ENCODE measurements around the gene TTC38. TPM values are rescaled to one million over a fixed set of nuclear protein-coding genes. Genes with fewer than 3 reads are reported as not detected.

Gene TTC38
- polyA plus RNA-seq, 1 experiment: 26.6 TPM

DNA sequence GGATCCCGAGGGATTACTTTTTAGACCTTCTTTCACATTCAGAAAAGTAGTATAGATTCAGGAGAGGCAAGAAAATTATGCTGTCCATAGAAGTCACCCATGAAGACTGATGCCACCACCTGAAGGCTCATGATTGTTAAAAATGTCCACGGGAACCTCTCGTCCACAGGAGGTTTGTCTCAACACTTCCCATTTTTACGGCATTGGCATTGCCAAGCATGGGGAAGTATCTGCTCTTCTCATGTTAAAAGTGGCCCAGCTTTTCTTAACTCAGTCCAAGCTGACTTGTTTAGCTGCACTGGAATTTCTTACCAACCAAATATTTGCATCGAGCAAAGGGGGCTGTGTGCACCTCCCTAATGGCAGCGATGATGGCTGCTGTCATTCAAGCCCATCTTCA lies 27.3 kb upstream of the TTC38 start:
- POLR2A ChIA-PET: no interaction called here
- Histone ChIP-seq H3K27me3 (ENCODE audit: control insufficient read depth, insufficient read depth, low read length) (no peaks in the 10 kb centered on the region), H3K36me3 (ENCODE audit: control insufficient read depth, insufficient read depth, low read length) (peaks cover 13% of the 10 kb centered on the region), H3K4me3 (ENCODE audit: low read depth, low read length) (no peak overlapping the region)
- DNase-seq (ENCODE audit: low read depth): no peak
- CTCF ChIA-PET: no interaction called here
- TF ChIP-seq, protein P1, sequence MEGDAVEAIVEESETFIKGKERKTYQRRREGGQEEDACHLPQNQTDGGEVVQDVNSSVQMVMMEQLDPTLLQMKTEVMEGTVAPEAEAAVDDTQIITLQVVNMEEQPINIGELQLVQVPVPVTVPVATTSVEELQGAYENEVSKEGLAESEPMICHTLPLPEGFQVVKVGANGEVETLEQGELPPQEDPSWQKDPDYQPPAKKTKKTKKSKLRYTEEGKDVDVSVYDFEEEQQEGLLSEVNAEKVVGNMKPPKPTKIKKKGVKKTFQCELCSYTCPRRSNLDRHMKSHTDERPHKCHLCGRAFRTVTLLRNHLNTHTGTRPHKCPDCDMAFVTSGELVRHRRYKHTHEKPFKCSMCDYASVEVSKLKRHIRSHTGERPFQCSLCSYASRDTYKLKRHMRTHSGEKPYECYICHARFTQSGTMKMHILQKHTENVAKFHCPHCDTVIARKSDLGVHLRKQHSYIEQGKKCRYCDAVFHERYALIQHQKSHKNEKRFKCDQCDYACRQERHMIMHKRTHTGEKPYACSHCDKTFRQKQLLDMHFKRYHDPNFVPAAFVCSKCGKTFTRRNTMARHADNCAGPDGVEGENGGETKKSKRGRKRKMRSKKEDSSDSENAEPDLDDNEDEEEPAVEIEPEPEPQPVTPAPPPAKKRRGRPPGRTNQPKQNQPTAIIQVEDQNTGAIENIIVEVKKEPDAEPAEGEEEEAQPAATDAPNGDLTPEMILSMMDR (IDR thresholded peaks at IDR 0.05; ENCODE audit: insufficient read depth, low read depth, low read length): no peak

DNA sequence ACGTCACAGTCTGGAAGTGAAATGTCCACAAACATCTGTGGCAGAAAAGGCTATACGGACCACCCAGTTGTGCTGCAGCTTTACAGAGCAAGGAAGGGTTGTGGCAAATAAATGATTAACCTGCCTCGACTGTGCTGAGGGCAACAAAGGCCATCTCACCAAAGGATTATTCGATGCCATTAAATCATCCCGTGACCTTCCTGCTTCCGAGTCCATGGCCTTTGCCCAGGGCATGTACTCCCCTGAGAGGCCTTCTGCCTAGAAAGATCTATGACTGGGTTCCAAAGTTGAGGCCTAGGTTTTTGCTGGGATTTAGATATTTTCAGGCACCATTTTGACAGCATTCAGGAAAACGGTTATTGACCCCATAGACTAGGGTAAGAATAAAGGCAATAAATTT lies 26.9 kb upstream of the TTC38 start:
- TF ChIP-seq, protein P1 (IDR thresholded peaks at IDR 0.05; ENCODE audit: insufficient read depth, low read depth, low read length): no peak
- POLR2A ChIA-PET: no interaction called here
- no peak for DNase-seq (ENCODE audit: low read depth)
- Histone ChIP-seq H3K36me3 (ENCODE audit: control insufficient read depth, insufficient read depth, low read length) (peaks cover 13% of the 10 kb centered on the region), H3K27me3 (ENCODE audit: control insufficient read depth, insufficient read depth, low read length) (no peaks in the 10 kb centered on the region), H3K4me3 (ENCODE audit: low read depth, low read length) (no peak overlapping the region)
- CTCF ChIA-PET: no interaction called here

DNA sequence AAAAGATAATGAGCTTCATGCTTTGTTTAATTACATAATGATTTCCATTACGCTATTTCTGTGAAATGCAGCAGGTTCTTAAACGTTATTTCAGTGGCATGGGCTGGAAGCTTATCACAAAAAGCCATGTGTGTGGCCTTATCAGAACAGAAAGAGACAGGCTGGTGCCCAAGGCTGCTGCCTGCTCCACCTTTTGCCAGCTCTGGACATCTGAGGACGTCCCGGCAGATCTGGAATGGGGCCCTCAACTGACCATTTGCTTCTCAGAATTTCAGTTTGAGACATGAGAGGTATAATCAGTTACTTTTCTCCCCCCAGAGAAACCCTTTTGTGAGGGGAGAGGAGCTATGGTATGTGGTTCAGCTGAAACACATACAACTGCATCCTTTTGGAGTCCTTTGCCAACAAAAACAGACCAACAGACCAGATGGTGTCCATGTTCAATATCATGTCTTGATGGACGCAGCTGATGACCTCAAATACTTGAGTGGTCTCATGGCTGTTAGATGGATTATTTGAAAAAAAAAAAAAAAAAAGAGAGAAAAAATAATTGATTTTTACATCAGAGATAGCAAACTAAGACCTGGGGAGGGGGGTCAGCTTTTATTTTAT lies 26.3 kb upstream of the TTC38 start:
- CTCF ChIA-PET: interaction anchor here (1.2 kb wide), 1 partner anchor 9 kb away, joined by 4 read pairs; no protein-coding TSS in a partner anchor
- Histone ChIP-seq H3K36me3 (ENCODE audit: control insufficient read depth, insufficient read depth, low read length) (peaks cover 13% of the 10 kb centered on the region), H3K4me3 (ENCODE audit: low read depth, low read length) (no peak overlapping the region), H3K27me3 (ENCODE audit: control insufficient read depth, insufficient read depth, low read length) (no peaks in the 10 kb centered on the region)
- POLR2A ChIA-PET: no interaction called here
- TF ChIP-seq, protein P1 (IDR thresholded peaks at IDR 0.05; ENCODE audit: insufficient read depth, low read depth, low read length): no peak
- no peak for DNase-seq (ENCODE audit: low read depth)

DNA sequence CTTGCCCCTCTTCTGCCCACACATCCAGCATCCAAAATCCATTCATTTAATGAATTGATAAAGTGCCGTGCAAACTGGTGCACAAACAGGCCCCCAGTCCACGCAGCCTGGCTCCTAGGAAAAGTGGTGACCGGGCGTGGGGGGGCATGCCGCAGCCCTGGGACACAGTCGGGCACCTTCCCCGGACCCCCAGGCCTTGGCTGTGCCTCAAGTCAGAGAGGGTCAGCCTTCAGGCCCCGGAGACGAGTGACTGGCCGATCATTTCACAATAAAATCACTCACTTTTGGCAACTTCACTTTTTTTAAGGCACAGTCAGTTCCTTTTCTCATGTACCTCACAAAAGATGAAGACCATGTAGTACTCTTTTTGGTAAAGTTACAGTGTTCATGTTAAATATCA lies 25.7 kb upstream of the TTC38 start:
- no peak overlapping the region for H3K4me3 ChIP-seq (ENCODE audit: low read depth, low read length)
- TF ChIP-seq, protein P1 (IDR thresholded peaks at IDR 0.05; ENCODE audit: insufficient read depth, low read depth, low read length): no peak
- ChIA-PET POLR2A (no interaction called here), CTCF (interaction anchor here (1.2 kb wide), 1 partner anchor 10 kb away, joined by 4 read pairs; no protein-coding TSS in a partner anchor)
- peaks cover 13% of the 10 kb centered on the region for H3K36me3 ChIP-seq (ENCODE audit: control insufficient read depth, insufficient read depth, low read length)
- no peaks in the 10 kb centered on the region for H3K27me3 ChIP-seq (ENCODE audit: control insufficient read depth, insufficient read depth, low read length)
- DNase-seq (ENCODE audit: low read depth): no peak

DNA sequence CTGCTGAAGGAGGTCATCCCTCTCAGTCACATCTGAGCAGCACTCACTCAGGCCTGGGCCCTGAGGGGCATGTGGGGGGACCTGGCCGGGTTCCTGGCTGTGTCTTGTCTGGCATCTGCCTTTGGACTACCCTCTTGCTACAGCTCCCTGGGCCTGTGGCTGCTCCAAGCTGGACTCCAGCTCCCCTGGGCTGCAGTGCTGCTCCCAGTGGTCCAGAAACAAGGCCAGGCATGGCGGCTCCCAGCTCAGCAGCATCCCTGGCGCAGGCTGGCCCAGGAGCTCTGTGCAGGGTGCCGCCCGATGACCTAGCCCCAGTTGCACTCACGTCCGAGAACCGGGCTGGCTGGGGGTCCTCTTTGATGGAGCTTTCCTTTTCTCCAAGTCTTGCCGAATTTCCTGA lies 23.0 kb upstream of the TTC38 start:
- ChIA-PET CTCF (no interaction called here), POLR2A (no interaction called here)
- Histone ChIP-seq H3K4me3 (ENCODE audit: low read depth, low read length) (no peak overlapping the region), H3K36me3 (ENCODE audit: control insufficient read depth, insufficient read depth, low read length) (peaks cover 5% of the 10 kb centered on the region), H3K27me3 (ENCODE audit: control insufficient read depth, insufficient read depth, low read length) (no peaks in the 10 kb centered on the region)
- no peak for DNase-seq (ENCODE audit: low read depth)
- TF ChIP-seq, protein P1 (IDR thresholded peaks at IDR 0.05; ENCODE audit: insufficient read depth, low read depth, low read length): no peak
